ENCODE data around the gene FAM204A. TPM values are rescaled to one million over a fixed set of nuclear protein-coding genes. Genes with fewer than 3 reads are reported as not detected.

Gene FAM204A
- total and polyA plus RNA-seq, 10 of the 15 experiments (the other 5 are each of a cell fraction or from before 2014, with no cell fraction given) = 24.5 to 96.0 (median 67.6) TPM

DNA sequence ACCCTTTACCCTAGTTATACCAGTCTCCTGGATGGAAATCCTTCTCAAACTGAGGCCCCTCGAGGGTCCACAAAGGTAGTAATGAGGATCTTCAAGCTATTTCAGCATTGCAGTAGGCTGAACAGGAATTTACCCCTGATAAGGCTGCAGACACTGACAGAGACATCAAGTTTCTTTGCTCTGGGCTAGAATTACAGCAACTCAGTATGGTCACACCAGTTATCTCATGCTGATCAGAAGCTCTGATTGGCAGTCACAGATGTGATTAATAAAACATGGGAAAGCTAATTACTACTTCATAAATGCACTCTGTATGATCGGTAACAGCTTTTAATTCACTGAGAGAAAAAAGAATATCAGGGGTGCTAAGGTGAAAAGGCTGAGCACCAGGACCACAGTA, 30.6 kb downstream of the FAM204A start:
- in situ Hi-C loops (cut with MboI) = no loop called here
- Histone ChIP-seq H3K4me3 (no peak overlapping the region), H2AFZ (ENCODE audit: control insufficient read depth, low read depth, low read length) (no peak overlapping the region), H4K20me1 (ENCODE audit: control insufficient read depth, insufficient read depth) (no peaks in the 10 kb centered on the region), H3K79me2 (ENCODE audit: control insufficient read depth, insufficient read depth, low read length) (no peaks in the 10 kb centered on the region), H3K4me2 (ENCODE audit: control insufficient read depth, insufficient read depth) (no peak overlapping the region), H3K9ac (ENCODE audit: control insufficient read depth, insufficient read depth, low read length) (no peak overlapping the region), H3K4me1 (ENCODE audit: control insufficient read depth, insufficient read depth, low read length) (no peaks in the 10 kb centered on the region), H3K9me3 (replicated peaks; ENCODE audit: control insufficient read depth, insufficient read depth, low read length) (no peaks in the 10 kb centered on the region), H3K27me3 (replicated peaks in 1 of 2; ENCODE audit: control insufficient read depth in 2 of 2, insufficient read depth in 2 of 2, low read length in 1 of 2) (no peaks in the 10 kb centered on the region), H3K36me3 (ENCODE audit: control insufficient read depth in 2 of 2, insufficient read depth in 2 of 2, low read length in 1 of 2) (peaks cover 3 to 16% of the 10 kb centered on the region in 2 experiments), H3K27ac (ENCODE audit: control insufficient read depth, insufficient read depth) (no peak overlapping the region)
- WGBS (ENCODE audit: insufficient coverage, insufficient replicate concordance, low lambda C conversion rate, missing lambda C conversion rate) = 96% methylated on average over 2 of the region's 2 CpGs
- DNase-seq (ENCODE audit: low read depth, low spot score) (no peak), ATAC-seq (no peak), FAIRE-seq (no peak)
- no TSS peak for BruUV-seq (replicated peaks)
- intact Hi-C loops (cut with micrococcal nuclease; ENCODE audit: unreplicated experiment) = no loop called here
- POLR2A ChIA-PET = interaction anchor here (0.7 kb wide), 1 partner anchor 19 kb away, joined by 3 read pairs; no protein-coding TSS in a partner anchor
- no peak for TF ChIP-seq CEBPB (IDR thresholded peaks at IDR 0.05; ENCODE audit: borderline replicate concordance in 1 of 2, low read depth in 2 of 2, low read length in 2 of 2)
- no peak for TF ChIP-seq IRF4 (IDR thresholded peaks at IDR 0.05; ENCODE audit: low read depth, low read length)
- TF ChIP-seq BRCA1 (IDR thresholded peaks at IDR 0.05; ENCODE audit: low read depth, low read length) = no peak
- no peak for TF ChIP-seq SUZ12 (IDR thresholded peaks at IDR 0.05; ENCODE audit: unreplicated experiment)
- TF ChIP-seq MEF2A (IDR thresholded peaks at IDR 0.05; ENCODE audit: insufficient read depth, low read depth, low read length) = no peak
- no peak for TF ChIP-seq EZH2 (IDR thresholded peaks at IDR 0.05; ENCODE audit: borderline replicate concordance, control insufficient read depth, low read depth, low read length)
- TF ChIP-seq, protein P1, sequence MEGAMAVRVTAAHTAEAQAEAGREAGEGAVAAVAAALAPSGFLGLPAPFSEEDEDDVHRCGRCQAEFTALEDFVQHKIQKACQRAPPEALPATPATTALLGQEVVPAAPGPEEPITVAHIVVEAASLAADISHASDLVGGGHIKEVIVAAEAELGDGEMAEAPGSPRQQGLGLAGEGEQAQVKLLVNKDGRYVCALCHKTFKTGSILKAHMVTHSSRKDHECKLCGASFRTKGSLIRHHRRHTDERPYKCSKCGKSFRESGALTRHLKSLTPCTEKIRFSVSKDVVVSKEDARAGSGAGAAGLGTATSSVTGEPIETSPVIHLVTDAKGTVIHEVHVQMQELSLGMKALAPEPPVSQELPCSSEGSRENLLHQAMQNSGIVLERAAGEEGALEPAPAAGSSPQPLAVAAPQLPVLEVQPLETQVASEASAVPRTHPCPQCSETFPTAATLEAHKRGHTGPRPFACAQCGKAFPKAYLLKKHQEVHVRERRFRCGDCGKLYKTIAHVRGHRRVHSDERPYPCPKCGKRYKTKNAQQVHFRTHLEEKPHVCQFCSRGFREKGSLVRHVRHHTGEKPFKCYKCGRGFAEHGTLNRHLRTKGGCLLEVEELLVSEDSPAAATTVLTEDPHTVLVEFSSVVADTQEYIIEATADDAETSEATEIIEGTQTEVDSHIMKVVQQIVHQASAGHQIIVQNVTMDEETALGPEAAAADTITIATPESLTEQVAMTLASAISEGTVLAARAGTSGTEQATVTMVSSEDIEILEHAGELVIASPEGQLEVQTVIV (IDR thresholded peaks at IDR 0.05; ENCODE audit: borderline replicate concordance, partially characterized antibody) = no peak
- no peak for TF ChIP-seq SMARCA5 (IDR thresholded peaks at IDR 0.05)
- no peak for TF ChIP-seq RB1 (IDR thresholded peaks at IDR 0.05; ENCODE audit: borderline replicate concordance)
- RAD21 ChIA-PET (ENCODE audit: unreplicated experiment) = no interaction called here
- CTCF ChIA-PET = no interaction called here
- SMC1A ChIA-PET (ENCODE audit: uncharacterized antibody, unreplicated experiment) = interaction anchor here (0.6 to 1.4 kb wide), 5 partner anchors 12 to 715 kb away, joined by 3 to 4 read pairs (median 3); no protein-coding TSS in a partner anchor
